Activated CD8-positive, alpha-beta memory T cell treated with anti-CD3 and anti-CD28 coated beads for 24 hours (primary cell): ENCODE data around the gene SMIM44.

ENCODE experiments used
- DNase-seq: peaks from one replicate; pipeline ENCODE4 v3.0.0-alpha.2; 2020

The SMIM44 gene

DNA sequence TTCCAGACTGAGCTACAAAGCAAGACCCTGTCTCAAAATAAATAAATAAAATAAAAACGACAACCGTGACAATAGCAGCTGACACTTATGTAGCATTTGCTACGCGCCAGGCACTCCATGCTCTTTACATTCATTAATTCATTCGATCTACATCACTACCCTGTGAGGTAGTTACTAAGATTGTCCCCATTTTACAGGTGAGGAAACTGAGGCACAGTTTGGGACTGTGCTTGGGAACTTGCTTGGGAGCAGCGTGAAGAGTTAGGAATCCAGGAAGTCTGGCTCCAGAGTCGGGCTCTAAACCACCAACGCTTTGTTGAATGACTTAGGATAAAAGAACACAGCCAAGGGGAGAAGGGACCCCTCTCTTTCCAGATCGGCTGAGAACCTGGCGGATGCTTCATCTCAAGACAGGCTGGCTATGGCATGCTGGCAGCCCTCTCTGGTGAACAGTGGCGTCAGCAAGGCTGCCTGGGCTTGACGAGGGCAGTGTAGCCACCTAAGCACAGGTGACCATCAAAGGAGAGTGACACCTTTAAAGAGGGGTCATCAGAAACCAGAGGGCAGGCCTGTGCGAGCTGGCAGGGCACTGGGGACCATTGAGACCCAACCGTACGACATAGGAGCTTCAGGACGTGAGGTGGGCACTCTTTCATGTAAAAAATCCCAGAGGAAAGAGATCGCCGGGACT, 16.6 kb upstream of the SMIM44 start:
- no peak for DNase-seq

DNA sequence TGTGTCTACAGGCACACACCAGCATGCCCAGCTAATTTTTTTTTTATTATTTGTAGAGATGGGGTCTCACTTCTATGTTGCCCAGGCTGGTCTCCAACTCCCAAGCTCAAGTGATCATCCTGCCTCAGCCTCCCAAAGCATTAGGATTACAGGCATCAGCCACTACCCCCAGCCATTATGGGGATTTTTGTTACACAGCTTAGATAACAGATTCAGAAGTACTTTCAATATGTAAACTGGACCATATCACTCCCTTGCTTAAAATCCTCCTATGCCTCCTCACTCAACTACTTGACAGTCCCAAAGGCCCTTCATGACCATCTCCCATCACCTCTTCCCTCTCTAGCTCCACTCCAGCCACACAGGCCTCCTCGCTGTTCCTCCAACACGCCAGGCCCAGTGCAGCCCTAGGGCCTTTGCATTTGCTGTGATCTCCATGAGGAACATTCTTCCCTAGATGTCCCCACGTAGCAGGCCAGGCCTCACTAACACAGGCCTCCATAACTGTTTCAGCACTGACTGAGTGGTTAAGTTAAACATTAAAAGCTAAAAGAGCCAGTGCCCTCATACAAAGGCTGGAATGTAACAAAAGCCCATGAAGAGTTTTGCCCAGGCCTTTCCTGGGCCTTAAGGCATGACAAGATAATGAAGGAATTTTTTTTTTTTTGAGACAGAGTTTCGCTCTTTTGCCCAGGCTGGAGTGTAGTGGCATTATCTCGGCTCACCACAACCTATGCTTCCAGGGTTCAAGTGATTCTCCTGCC, 14.7 kb upstream of the SMIM44 start:
- DNase-seq: no peak

GRCh38 chr19:3496392-3497273, 13.4 kb upstream of the SMIM44 start:
- no peak for DNase-seq

DNA sequence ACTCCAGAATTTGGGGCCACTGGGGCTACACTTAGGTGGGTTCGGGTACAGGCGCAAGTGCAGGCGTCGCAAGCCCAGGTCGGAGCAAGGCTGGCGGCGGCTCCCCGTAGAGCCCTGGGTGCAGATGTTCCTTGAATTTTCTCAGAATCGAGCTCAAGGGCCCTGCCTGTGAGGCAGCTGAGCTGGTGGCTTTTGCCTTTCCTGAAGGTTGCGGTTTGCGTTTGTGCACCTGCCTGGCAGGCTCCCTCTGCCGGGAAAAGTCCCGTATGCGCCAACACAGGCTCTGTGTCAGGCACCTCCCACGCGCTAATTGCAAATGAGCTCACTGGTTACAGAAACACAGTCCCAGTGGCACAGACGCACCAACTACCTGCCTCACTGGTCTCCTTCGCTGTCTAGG, 11.3 kb upstream of the SMIM44 start:
- no peak for DNase-seq

- no peak for DNase-seq
These were observed 10.8 kb upstream of the SMIM44 start for GRCh38 chr19:3494051-3494450.

- no peak for DNase-seq
These were observed 10.4 kb upstream of the SMIM44 start for GRCh38 chr19:3493651-3494050.

DNA sequence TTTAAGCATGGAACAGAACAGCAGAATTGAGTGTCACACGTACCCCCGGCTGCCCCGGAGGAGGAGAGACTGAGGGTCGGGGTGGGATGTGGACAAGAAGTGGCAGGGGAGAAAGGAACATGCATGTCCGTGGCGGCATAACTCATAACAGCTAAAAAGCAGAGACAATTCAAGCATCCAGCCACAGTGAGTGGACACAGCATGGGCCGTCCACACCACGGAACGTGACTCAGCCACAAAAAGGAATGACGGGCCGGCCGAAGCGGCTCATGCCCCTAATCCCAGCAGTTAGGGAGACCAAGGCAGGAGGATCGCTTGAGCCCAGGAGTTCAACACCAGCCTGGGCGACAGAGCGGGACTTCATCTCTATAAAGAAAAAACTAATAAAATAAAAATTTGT, 9.7 kb upstream of the SMIM44 start:
- DNase-seq: no peak

DNA sequence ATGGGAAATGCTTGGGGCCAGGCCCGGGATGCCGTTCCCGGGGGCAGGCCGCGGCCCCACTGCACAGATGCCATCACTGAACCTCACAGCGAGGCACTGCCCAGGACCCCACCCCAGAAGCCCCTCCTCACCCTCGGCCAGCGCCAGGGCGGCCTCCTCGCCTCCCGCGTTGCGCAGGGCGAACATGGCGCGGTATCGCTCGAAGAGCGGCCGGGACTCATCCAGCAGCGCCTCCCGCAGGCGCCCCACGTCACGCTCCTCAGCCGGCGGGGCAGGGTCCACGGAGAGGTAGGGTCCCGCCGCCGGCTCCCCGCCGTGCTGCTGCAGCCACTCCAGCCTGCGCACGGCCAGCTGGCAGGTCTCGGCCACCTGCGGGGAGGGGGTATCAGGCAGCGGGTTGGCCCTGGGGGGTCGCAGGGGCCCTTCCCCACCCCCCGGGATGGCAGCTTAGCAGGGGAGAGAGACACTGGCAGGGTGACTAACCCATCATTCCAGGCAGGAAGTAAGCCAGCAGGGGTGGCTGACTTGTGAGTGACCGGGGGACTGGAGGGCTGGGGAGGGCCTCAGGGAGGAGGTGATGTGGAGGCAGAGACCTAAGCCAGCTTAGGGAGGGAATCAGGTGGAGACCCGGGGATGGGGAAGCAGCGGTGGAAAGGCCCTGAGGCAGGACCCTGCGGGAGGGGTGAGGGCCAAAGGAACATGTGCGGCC, 9.0 kb upstream of the SMIM44 start:
- DNase-seq: no peak

DNA sequence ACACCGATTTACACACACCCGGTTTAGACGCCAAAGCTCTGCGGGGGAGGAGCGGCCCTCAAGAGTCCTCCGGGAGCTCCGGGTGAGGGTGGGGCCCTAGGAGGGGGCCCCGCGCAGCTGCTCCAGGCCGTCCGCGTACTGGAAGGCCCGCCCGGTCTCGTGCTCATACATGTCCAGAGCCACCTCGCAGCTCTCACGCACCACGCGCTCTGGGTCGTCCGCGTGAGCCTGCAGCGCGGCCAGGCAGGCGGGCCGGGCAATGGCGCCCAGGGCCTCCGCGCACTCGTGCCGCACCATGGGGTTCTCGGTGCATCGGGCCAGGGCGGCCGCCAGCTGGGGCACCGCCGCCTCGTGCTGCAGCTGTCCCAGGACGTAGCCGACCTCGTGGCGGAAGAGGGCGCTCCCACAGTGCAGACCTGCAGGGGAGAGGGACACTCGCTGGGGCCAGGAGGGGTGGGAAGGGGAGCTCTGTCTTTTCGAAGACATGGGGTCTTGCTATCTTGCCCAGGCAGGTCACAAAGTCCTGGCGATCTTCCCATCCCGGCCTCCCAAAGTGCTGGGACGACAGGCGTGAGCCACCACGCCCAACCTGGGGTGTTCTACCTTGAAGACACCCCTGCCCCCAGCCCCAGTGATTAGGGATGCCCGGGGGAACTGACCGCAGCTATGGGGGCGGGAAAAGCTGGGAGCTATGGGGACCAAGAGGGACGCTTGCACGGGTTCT, 8.3 kb upstream of the SMIM44 start:
- DNase-seq: no peak

DNA sequence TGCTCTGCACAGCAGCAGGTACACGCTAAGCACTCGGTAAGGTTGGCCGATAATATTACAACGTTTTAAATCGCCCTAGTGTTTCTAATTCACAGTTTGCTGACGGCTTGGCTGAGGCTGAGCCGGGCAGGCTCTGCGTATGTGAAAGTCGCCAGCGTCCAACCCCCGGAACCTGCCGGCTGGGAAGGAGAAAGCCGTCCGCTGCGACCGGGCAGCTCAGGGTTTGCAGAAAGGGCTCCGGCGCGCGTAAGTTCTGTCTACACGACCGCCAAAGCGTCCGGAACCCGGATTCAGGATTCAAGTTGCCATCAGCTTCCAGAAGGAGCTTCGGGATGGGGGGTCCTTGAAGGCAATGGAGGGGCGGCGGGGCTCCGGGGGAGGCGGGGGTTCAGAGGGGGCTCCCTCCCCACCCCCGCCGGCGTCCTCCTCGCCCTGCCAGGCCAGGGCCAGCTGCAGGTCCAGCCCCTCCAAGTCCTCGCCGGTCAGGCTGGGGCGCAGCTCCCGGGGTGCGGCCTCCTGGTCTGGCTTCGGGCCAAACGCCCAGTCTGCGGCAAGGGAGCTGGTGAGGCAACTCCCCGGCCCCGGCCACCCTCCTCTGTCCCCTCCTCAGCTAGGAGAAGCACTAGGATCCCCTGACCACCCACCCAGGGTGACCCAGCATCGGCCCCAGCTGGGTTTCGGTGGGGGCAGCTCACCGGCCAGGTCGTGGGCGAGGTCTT, 575 bp downstream of the SMIM44 start:
- no peak for DNase-seq

GRCh38 chr19:3481241-3482090, 1.8 kb downstream of the SMIM44 start:
- no peak for DNase-seq

DNA sequence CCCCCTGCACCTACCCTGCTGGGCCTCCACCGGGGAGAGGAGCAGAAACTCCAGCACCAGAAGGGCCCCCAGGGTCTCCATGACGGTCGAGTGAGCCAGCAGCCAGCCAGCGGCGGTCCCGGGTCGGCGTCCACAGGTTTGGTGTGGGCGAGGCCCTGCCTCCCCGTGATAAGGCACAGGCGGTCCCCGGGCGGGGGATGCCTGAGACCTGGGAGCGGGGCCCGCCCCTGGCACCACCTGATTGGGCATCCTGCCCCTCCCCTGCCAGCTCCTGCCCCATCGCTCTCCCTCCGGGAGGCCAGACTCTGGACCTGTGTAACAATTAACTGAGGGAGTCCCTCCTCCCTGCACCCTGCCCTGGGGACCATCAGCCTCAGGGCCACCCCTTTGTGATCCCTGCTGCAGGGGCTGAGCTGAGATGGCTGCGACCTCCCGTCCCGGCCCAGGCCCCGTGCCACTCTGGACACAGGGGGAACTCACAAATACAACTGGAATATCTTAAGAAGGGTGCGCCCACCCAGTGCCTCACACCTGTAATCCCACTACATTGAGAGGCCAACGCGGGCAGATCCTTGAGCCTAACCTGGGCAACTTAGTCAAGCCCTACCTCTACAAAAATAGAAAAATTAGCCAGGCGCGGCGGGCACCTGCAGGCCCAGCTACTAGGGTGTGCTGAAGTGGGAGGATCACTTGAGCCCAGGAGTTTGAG, 2.7 kb downstream of the SMIM44 start, which contains the start of gene SMIM24:
TSS of gene SMIM24 (minus strand) at position 143 of the 709 bp plus-strand sequence. CDS start at position 81, 62 bp downstream.
- no peak for DNase-seq

GRCh38 chr19:3479834-3480215, 3.4 kb downstream of the SMIM44 start:
- no peak for DNase-seq

GRCh38 chr19:3479177-3479833, 3.9 kb downstream of the SMIM44 start:
- DNase-seq: no peak

GRCh38 chr19:3478409-3479176, 4.6 kb downstream of the SMIM44 start:
- DNase-seq: peak; percentile 70

- DNase-seq: no peak
These were observed 5.3 kb downstream of the SMIM44 start for GRCh38 chr19:3477951-3478350.

- no peak for DNase-seq
These were observed 5.7 kb downstream of the SMIM44 start for GRCh38 chr19:3477506-3477905.

GRCh38 chr19:3476830-3477229, 6.4 kb downstream of the SMIM44 start:
- DNase-seq: no peak
